ENCODE measurements around the gene TBC1D2B.
"Not testable (repeated sequence)": the region's sequence is repeated elsewhere in the genome, so short reads cannot be mapped to it uniquely, and the experiment has no call there.

TBC1D2B gene

DNA sequence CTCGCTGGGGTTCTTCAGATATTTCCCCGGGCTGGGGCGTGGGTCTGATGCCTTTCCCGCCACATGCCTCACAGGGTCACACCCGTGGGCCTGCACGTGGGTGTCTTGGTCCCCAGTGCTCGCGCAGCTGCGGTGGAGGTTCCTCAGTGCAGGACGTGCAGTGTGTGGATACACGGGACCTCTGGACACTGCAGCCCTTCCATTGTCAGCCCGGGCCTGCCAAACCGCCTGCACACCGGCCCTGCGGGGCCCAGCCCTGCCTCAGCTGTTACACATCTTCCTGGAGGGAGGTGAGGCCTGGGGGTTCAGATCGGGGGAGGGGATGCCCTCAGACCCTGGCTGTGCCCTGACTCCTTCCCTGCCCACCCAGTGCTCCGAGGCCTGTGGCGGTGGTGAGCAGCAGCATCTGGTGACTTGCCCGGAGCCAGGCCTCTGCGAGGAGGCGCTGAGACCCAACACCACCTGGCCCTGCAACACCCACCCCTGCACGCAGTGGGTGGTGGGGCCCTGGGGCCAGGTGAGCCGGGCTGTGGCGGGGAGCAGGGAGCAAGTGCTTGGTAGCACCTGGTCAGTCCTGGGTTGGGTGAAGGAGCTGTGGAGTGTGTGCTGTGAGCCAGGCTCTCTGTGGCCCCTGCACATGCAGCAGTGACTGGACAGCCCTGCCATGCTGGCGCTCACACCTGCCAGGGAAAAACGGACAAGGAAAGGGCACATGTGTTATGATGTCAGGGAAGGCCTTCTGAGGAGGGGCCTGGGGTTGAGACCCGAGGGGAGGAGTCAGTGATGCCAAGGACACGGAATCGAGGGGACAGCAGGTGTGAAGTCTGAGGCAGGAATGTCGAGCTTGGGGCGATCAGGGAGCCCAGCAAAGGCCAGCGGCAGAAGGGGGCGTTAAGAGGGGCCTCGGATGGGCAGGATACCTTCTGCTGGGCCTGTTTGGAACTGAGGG lies 88.9 kb downstream of the TBC1D2B start:
- TF ChIP-seq CTCF (conservative IDR thresholded peaks at IDR 0.05; ENCODE audit: low read depth) = no peak
- peak overlapping the region; percentile 50 for H3K27ac ChIP-seq
- POLR2A ChIA-PET (ENCODE audit: low non-redundant PET) = no interaction called here
- DNase-seq (ENCODE audit: low spot score) = no peak
- CTCF ChIA-PET = no interaction called here

- DNase-seq (ENCODE audit: low spot score); POLR2A ChIA-PET (ENCODE audit: low non-redundant PET): not testable (repeated sequence)
- peak overlapping the region; percentile 50; the same call in 1 of the 2 replicates for H3K27ac ChIP-seq
- CTCF ChIA-PET = interaction anchor here (0.6 kb wide), 1 partner anchor 125 kb away, joined by 3 read pairs; no protein-coding TSS in a partner anchor
These were observed 89.8 kb downstream of the TBC1D2B start for GRCh38 chr15:77987765-77988136.

DNA sequence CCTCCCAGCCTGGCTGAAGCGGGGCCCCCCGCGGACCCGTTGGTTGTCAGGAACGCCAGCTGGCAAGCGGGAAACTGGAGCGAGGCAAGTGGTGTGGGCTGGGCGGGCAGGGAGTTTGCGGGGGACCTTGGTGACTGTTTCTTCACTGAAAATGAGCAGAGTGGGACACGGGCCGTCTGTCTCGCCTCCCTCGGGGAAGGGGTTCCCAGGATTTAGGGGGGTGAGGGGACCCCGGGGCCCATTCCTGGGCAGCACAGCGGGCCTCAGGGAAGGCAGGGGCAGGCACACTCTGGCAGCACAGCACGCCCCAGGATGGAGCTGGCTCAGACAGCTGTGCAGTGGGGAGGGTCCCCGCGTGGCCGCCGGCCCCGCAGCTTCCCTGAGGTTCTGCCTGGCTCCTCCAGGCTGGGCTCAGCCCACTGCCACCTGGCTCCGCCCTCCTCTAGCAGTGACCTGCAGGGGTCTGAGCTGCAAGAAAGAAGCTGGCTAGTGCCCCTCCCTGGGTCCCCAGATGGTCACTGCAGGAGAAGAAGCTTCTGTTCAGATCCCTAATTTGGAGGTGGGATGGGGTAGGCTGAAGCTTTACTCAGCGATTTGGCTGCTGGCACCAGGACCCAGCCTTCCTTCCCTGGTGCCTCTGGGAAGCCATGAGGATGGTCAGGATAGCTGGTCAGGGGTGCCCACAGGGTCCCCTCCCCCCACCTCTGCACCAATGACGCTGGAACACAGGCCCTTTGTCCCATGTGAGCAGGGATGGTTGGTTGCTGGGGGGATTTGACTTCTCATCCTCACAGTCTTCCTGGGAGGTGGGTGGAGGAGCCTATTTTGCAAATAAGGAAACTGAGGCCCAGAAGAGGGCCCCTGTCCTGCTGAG lies 90.4 kb downstream of the TBC1D2B start:
- ChIA-PET CTCF (interaction anchor here (0.6 kb wide), 1 partner anchor 126 kb away, joined by 3 read pairs; no protein-coding TSS in a partner anchor), POLR2A (ENCODE audit: low non-redundant PET) (interaction anchor here (0.5 kb wide), 1 partner anchor 1894 kb away, joined by 3 read pairs; no protein-coding TSS in a partner anchor)
- DNase-seq (ENCODE audit: low spot score) = no peak
- peak overlapping the region; percentile 35 for H3K27ac ChIP-seq
- no peak for TF ChIP-seq CTCF (conservative IDR thresholded peaks at IDR 0.05; ENCODE audit: low read depth)

DNA sequence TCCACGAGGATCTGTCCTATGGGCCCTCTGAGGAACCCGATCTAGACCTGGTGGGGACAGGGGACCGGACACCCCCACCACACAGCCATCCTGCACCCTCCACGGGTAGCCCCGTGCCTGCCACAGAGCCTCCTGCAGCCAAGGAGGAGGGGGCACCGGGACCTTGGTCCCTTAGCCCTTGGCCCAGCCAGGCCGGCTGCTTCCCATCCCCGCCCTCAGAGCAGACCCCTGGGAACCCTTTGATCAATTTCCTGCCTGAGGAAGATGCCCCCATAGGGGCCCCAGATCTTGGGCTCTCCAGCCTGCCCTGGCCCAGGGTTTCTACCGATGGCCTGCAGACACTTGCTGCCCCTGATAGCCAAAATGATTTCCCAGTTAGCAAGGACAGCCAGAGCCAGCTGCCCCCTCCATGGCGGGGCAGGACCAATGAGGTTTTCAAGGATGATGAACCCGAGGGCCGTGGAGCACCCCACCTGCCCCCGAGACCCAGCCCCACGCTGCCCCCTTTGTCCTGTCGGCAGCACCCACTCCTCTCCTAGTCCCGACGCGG lies 91.5 kb downstream of the TBC1D2B start:
- H3K27ac ChIP-seq = no peak overlapping the region
- CTCF ChIA-PET = no interaction called here
- DNase-seq (ENCODE audit: low spot score) = no peak
- no peak for TF ChIP-seq CTCF (conservative IDR thresholded peaks at IDR 0.05; ENCODE audit: low read depth)
- POLR2A ChIA-PET (ENCODE audit: low non-redundant PET) = no interaction called here

- CTCF ChIA-PET = no interaction called here
- TF ChIP-seq CTCF (conservative IDR thresholded peaks at IDR 0.05; ENCODE audit: low read depth) = no peak
These were observed 92.2 kb downstream of the TBC1D2B start for GRCh38 chr15:77985031-77985930.

DNA sequence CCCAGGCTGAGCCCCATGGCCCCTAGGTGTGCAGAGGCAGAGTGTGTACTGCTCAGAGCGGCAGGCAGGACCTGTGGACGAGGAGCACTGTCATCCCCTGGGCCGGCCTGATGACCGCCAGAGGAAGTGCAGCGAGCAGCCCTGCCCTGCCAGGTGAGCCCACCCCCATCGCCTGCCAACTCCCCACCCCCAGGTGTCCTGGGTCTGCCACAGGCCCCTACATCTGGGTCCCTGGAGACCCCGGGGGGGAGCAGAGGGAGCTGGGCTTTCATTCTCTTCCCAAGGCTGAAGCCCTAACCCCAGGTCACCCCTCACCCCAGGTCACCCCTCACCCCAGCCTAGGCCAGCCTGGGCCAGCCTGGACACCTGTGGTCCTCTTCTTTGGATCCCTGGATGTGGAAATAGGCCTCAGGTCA lies 93.1 kb downstream of the TBC1D2B start:
- CTCF ChIA-PET = no interaction called here
- TF ChIP-seq CTCF (conservative IDR thresholded peaks at IDR 0.05; ENCODE audit: low read depth) = no peak
- H3K27ac ChIP-seq = peak overlapping the region; percentile 32
- POLR2A ChIA-PET (ENCODE audit: low non-redundant PET) = no interaction called here
- no peak for DNase-seq (ENCODE audit: low spot score)

More at GRCh38 chr15:77985031-77985930, 92.2 kb downstream of the TBC1D2B start:
- no peak for DNase-seq (ENCODE audit: low spot score)
- 0 out of 2 replicates have a peak overlapping the region, but pooled peaks have one; percentile 2 for H3K27ac ChIP-seq
- POLR2A ChIA-PET (ENCODE audit: low non-redundant PET) = no interaction called here

All from RWPE1 (cell line).